SH-SY5Y (cell line): ENCODE results near the gene BTBD9.

ENCODE experiments used
- GATA2 ChIP-seq: IDR thresholded peaks from 2 replicates; pipeline ENCODE4 v1.6.1; 2011; ENCODE audit warnings: mild to moderate bottlenecking, low read depth, low read length
- GATA3 ChIP-seq: IDR thresholded peaks from 2 replicates; pipeline ENCODE4 v1.6.1; 2011; ENCODE audit warnings: low read depth, mild to moderate bottlenecking, low read length, moderate library complexity

DNA sequence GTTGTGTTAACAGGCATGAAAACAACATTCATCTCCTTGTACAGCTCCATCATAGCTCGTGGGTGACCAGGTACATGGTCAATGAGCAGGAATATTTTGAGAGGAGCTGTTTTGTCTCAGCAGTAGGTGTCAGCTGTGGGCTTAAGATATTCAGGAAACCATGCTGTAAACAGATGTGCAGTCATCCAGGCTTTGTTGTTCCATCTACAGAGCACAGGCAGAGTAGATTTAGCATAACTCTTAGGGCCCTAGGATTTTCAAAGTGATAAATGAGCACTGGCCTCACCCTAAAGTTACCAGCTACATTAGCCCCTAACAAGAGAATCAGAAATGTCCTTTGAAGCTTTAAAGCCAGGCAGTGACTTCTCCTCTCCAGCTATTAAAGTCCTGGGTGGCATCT is 154.2 kb downstream of the BTBD9 start:
- no peak for TF ChIP-seq GATA2
- no peak for TF ChIP-seq GATA3
